ENCODE results near the gene NEURL1. TPM values are rescaled to one million over a fixed set of nuclear protein-coding genes. Genes with fewer than 3 reads are reported as not detected.

NEURL1 gene
- total RNA-seq, 4 donors from 2014 or later, result 0.39 to 0.60 TPM; not detected in 2

DNA sequence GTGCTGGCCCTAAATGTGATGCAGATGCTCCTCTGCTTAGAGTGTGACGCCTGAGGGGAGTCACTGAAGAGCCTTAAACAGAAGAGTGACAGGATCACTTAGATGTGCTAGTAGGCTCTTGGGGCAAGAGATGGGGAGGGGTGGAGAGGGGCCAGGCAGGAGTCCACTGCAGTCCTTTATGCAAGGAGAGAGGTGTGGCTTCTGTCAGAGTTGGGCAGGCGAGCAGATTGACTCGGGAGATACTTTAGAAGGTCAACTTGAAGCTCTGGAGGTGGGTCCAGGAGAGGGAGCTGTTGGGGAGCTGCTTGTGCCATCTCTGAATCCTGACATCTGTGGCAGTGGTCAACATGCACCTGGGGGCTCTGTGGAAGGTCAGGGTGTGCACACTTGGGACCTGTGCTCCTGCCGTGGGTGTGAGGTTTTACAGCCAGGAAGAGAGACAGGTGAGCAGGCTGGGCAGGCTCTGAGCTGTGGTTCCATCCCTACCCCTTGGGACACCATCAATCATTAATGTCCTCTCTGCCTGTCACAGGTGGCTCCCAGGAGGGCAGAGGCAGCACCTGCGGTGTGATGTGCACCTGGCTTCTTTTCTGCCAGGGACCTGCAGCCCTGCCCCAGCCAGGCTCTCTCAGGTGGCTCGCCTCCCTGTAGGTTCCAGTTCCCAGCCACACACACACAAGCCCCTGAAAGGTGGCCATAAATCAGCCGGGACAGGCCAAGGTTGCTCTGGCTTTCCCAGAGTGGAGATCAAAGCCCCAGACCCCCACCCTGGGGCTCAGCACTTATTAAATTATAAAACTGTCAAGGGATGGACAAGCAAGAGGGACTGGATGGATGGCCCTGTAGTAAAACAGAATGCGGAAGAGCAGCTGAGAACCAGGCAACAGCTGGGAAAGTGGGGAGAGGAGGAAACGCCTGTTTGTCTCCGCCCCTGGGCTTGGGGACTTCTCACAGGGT, 14.0 kb downstream of the NEURL1 start:
- Histone ChIP-seq H3K4me1 (peaks cover 0 to 5% (median 0%) of the 10 kb centered on the region in 4 donors), H3K27ac (no peak overlapping the region), H3K36me3 (no peaks in the 10 kb centered on the region), H3K9me3 (no peaks in the 10 kb centered on the region), H3K27me3 (no peaks in the 10 kb centered on the region), H3K4me3 (no peak overlapping the region)
- 64 to 66% methylated on average over 10 of the region's 10 CpGs for WGBS, 2 donors
- no peak for DNase-seq (ENCODE audit: low spot score in 2 of 2)
- TF ChIP-seq POLR2A (IDR thresholded peaks at IDR 0.05) (no peak), EP300 (IDR thresholded peaks at IDR 0.05) (no peak)
- TF ChIP-seq, protein P1, sequence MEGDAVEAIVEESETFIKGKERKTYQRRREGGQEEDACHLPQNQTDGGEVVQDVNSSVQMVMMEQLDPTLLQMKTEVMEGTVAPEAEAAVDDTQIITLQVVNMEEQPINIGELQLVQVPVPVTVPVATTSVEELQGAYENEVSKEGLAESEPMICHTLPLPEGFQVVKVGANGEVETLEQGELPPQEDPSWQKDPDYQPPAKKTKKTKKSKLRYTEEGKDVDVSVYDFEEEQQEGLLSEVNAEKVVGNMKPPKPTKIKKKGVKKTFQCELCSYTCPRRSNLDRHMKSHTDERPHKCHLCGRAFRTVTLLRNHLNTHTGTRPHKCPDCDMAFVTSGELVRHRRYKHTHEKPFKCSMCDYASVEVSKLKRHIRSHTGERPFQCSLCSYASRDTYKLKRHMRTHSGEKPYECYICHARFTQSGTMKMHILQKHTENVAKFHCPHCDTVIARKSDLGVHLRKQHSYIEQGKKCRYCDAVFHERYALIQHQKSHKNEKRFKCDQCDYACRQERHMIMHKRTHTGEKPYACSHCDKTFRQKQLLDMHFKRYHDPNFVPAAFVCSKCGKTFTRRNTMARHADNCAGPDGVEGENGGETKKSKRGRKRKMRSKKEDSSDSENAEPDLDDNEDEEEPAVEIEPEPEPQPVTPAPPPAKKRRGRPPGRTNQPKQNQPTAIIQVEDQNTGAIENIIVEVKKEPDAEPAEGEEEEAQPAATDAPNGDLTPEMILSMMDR (IDR thresholded peaks at IDR 0.05), result no peak

DNA sequence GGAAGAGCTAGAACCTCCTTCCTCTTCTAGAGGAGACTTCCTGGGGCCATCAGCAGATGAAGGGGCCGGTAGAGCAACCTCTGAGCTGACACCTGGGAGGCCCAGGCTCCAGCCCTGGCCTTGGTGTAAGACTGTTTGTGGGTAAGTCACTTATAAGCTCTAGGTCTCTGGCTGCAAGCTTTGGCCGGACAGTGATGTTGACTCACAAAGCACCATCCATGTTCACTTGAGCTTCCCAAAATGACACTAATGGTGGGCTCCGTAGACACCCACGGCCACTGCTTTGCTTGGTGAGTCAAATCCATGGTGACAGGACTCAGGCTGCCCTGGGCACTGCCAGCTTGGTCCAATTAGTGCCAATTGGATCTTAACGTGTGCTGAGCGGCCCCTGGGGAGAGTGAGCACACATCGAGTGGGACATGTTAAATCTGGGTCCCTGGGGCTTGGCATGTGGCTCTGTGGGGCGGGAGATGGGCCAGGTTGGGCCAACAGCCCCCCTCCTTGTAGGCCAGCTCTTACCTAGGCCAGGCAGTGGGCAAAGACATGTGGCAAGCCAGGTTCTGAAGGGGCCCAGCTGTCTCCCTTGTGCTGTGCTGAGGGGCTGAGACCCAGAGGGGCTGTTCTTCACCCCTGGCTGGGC, 16.7 kb downstream of the NEURL1 start:
- TF ChIP-seq POLR2A (IDR thresholded peaks at IDR 0.05) (no peak), EP300 (IDR thresholded peaks at IDR 0.05) (no peak)
- TF ChIP-seq, protein P1 (IDR thresholded peaks at IDR 0.05), result no peak
- no peak overlapping the region for H3K4me3 ChIP-seq
- H3K4me1 ChIP-seq, result peaks cover 0 to 3% (median 0%) of the 10 kb centered on the region in 4 donors
- H3K9me3 ChIP-seq, result no peaks in the 10 kb centered on the region
- 85 to 92% methylated on average over 5 to 7 of the region's 8 CpGs for WGBS, 2 donors
- H3K36me3 ChIP-seq, result no peaks in the 10 kb centered on the region
- no peaks in the 10 kb centered on the region for H3K27me3 ChIP-seq
- DNase-seq (ENCODE audit: low spot score in 2 of 2), result no peak
- no peak overlapping the region for H3K27ac ChIP-seq

- Histone ChIP-seq H3K9me3 (no peaks in the 10 kb centered on the region), H3K27ac (no peak overlapping the region), H3K4me3 (no peak overlapping the region), H3K36me3 (no peaks in the 10 kb centered on the region), H3K27me3 (no peaks in the 10 kb centered on the region), H3K4me1 (peaks cover 0 to 6% (median 1%) of the 10 kb centered on the region in 4 donors)
- no peak for DNase-seq (ENCODE audit: low spot score in 2 of 2)
- 91 to 92% methylated on average over 10 of the region's 10 CpGs for WGBS, 2 donors
- TF ChIP-seq, protein P1 (IDR thresholded peaks at IDR 0.05), result no peak
- TF ChIP-seq POLR2A (IDR thresholded peaks at IDR 0.05) (no peak), EP300 (IDR thresholded peaks at IDR 0.05) (no peak)
These were observed 17.6 kb downstream of the NEURL1 start for GRCh38 chr10:103510791-103511752.

DNA sequence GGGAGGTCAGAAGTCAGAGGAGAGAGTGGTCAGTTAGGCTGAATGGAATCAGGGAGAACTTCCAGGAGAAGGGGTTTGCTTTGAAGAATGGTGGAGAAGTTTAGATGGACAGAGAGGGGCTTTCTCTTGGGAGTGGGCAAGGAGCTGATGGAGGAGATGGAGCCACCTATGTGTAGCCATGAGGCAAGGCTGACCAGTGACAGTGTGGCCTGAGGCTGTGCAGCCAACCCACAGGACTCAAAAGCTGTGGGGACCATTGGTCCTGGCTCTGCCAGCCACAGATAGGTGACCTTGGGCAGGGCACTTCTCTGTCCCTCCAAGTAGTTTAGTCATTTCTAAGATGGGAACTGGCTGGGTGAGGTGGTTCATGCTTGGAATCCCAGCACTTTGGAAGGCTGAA, 18.7 kb downstream of the NEURL1 start:
- no peak for DNase-seq (ENCODE audit: low spot score in 2 of 2)
- H3K9me3 ChIP-seq, result no peaks in the 10 kb centered on the region
- no peak overlapping the region for H3K4me3 ChIP-seq
- no peaks in the 10 kb centered on the region for H3K27me3 ChIP-seq
- no peak for TF ChIP-seq EP300 (IDR thresholded peaks at IDR 0.05)
- TF ChIP-seq, protein P1 (IDR thresholded peaks at IDR 0.05), result no peak
- TF ChIP-seq POLR2A (IDR thresholded peaks at IDR 0.05), result no peak
- peaks cover 0 to 6% (median 1%) of the 10 kb centered on the region in 4 donors for H3K4me1 ChIP-seq
- H3K27ac ChIP-seq, result no peak overlapping the region
- H3K36me3 ChIP-seq, result no peaks in the 10 kb centered on the region

All from tibial nerve (tissue), 4 donors.